Stimulated activated CD8-positive, alpha-beta memory T cell treated with anti-CD3 and anti-CD28 coated beads, Interleukin-7, amount 100 ng/mL, for 24 hours (primary cell): ENCODE measurements around the gene DBNDD1.

Source experiments
- DNase-seq: peaks from one replicate; pipeline ENCODE4 v3.0.0-alpha.2; 2020; ENCODE audit warnings: low read depth

The DBNDD1 gene

DNA sequence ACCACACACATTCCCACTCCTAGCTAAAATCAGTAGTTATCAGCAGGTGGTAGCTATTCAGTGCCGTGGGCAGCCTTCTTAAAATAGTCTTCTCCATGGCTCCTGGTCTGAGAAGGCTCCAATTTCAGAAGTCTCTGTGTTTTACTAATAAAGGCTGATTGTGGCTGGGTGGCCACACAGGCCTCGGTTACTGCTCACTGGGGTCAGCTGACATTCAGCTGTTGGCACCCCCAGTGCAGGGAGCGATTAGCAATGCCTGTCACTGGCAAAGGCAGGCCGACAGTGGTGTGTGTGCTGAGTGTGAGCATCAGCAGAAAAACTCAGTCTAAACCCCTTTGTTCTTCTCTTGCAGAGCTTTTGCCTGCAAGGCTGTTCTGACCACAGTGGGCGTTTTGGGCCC is 16.6 kb upstream of the DBNDD1 start:
- DNase-seq, result no peak

DNA sequence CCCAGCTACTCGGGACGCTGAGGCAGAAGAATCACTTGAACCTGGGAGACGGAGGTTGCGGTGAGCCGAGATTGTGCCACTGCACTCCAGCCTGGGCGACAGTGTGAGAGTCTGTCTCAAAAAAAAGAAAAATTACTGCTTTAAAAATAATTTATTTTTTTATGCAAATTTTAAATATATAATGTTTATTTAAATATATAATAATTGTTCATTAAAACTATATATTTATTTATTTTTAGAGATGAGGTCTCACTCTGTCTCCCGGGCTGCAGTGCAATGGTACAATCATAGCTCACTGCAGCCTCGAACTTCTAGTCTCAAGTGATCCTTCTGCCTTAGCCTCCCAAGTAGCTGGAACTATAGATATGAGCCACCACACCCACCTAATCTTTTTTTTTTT is 15.2 kb upstream of the DBNDD1 start:
- DNase-seq, result no peak

DNA sequence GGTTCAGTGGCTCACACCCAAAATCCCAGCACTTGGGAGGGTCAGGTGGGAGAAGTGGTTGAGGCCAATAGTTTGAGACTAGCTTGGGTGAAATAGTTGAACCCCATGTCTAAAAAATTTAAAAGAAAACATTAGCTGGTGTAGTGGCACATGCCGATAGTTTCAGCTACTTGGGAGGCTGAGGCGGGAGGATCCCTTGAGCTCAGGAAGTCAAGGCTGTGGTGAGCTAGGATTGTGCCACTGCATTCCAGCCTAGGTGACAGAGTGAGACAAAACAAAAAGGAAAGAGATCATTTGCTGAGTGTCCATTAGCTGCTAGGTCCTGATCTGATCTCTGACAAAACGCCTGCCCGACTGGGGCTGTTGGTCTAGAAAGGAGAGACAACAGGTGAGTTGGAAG is 14.1 kb upstream of the DBNDD1 start:
- no peak for DNase-seq

DNA sequence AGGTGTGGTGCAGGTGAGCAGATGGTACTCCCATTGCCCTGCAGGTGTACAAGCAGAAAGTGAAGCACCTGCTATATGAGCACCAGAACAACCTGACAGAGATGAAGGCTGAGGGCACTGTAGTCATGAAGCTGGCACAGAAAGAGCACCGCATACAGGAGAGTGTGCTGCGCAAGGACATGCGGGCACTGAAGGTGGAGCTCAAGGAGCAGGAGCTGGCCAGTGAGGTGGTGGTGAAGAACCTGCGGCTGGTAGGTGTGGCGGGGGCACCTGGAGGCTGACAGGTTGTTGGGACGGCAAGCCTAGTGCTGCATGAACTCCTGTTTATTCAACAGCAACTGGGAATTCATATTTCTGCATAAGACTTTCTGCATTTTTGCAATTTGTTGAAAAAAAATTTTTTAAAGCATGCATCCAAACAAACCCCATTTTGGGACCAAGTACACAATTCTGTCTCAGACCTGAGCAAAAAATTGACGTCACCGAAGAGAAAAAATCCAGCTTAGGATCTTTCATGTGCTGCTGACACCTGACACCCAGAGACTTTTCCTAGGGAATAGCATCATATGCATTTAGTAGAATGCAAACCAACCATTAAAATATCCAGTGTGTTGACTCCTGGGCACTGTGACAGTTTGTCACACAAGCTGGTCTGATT is 13.5 kb upstream of the DBNDD1 start:
- no peak for DNase-seq

DNA sequence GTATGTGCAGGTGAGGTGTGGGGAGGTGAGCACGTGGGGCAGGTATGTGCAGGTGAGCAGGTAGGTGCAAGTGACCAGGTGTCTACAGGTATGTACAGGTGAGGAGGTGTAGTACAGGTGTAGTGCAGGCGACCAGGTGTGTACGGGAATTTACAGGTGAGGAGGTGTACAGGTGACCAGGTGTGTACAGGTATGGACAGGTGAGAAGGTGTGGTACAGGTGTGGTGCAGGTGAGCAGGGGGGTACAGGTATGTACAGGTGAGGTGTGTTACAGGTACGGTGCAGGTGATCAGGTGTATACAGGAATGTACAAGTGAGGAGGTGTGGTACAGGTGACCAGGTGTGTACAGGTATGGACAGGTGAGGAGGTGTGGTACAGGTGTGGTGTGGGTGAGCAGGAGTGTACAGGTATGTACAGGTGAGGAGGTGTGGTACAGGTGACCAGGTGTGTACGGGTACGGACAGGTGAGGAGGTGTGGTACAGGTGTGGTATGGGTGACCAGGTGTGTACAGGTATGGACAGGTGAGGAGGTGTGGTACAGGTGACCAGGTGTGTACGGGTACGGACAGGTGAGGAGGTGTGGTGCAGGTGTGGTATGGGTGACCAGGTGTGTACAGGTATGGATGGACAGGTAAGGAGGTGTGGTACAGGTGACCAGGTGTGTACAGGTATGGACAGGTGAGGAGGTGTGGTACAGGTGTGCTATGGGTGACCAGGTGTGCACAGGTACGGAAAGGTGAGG is 12.8 kb upstream of the DBNDD1 start:
- no peak for DNase-seq

DNA sequence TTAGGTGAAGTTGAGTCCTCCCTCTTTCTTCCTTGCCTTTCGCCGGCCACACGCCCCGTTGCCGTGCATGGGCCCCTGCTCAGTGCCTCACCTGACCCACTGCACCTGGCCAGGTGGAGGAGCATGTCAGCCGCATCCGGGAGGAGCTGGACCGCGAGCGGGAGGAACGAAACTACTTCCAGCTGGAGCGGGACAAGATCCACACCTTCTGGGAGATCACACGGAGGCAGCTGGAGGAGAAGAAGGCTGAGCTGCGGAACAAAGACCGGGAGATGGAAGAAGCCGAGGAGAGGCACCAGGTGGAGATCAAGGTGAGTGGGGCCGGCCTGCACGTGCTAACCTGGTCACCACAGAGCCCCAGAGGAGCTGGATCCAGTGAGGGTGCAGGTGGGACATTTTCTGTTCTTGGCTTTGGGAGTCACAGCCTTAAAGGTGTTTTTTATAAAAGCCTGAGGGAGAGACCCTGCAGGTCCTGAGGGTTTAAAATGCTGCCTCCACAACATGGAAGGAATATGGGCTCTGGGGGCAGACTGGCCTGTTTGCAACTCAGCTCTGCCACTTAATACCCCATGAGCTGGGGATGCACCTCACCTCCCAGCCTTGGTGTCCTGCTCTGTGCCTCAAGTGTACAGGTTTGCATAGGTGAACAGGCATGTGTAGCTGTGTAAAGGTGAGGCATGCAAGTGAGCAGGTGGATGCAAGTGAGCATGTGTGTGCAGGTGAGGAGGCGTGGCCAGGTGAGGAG is 12.1 kb upstream of the DBNDD1 start:
- no peak for DNase-seq

DNA sequence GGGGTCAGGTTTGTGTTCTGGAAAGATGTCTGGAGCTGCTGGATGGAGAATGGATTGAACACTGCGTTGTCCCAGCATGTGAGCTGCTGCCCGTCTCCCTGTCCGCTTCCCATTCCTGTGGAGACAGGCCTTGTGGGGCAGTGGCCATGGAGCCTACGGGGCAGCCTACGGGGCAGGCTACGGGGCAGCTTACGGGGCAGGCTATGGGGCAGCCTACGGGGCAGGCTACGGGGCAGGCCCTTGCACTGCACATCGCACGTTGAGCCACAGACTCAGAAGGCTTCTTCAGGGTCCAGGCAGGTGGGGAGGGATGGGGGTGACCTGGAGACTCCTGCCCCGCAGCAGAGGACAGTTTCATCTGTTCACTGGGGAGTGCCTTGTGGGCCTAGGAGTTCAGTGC is 9.7 kb upstream of the DBNDD1 start:
- no peak for DNase-seq

DNA sequence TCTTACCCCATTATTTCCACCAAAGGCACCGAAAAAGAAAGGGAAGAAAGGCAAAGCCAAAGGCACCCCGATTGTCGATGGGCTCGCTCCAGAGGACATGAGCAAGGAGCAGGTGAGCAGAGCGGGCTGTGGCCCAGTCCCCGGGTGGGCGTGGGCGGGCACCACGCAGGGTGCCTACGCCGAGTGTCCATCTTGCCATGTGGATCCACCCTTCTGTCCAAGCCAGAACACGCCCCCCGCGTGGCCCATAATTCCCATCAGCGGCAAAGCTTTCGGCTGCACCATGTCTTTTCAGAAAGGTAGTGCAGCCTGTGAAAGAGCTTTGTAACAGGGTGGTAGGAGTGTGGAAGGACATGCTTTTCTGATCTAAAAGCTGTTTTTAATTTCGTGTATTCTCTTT is 8.4 kb upstream of the DBNDD1 start:
- no peak for DNase-seq

DNA sequence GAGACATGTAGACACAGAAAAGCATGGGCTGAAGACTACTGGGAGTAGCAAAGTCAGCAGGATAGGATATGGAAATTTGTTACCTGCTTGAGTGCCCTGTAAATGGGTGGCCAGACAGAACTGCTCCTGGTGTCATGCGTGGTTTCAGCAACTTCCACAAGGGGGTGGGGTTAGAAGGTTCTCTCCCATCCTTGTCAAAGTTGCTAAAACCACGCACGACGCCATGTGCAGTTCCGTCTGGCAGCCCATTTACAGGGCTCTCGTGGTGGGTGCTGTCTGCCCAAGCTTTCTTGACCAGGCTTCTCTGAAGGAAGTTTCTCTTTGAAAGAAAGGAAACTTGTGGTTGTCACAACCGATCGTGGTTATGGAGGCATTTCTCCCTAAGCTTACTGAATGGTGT is 6.9 kb upstream of the DBNDD1 start:
- DNase-seq, result no peak

DNA sequence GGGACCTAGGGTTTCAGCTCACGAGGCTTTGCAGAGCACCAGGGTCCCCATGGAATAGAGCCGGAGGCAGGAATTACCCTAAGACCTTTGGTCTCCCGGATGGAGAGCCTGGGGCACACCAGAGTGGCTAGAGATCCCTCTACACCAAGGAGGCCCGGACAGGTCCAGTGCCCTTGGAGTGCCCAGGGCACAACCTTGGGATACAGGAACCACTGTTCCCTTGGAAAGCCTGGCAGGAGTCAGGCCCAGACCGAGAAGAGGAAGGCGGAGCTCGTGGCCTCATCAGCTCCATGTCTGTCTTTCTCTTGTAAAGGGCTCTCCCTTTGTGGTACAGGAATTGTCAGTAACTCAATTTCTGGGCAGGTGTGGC is 3.8 kb upstream of the DBNDD1 start:
- no peak for DNase-seq

DNA sequence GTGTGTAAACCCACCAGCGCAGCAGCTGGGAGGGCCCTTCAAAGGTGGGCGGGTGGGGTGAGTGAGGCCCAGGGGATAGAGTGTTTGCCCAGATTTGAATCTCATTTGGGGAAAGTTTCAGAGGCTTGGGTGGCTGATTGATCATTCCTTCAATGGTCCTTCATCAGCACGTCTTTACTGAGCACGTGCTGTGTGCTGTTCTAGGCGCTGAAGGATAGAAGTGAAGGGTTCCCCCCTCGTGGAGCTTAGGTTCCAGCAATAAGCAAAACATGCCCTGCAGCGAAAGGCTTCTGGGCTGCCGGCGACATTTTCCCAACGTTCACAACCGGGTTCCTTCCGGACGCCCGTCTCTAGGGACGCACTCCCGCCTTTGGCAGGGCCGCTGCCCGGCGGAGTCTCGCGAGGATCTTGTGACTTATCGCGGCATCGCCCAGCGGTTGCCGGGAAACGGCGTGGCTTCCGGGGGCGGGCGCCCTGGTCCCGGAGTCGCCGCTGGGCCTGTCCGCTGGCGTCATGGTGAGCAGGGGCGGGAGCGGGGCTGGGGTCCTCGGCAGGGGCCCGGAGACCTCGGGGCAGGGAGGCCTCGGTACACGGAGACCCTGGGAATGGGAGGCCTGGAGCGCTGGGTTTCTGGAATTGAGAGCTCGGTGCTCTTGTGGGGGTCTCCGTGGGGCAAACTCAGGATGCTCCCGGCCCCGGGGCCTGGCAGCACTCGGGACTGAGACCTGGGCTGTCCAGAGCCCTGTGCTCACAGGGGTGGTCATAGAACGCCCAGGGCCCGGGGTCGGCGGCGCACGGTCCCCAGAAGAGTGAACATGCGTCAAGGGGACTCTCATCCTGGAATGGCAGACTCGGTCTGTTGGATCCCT is 3.2 kb upstream of the DBNDD1 start:
- DNase-seq, result peak; percentile 58

DNA sequence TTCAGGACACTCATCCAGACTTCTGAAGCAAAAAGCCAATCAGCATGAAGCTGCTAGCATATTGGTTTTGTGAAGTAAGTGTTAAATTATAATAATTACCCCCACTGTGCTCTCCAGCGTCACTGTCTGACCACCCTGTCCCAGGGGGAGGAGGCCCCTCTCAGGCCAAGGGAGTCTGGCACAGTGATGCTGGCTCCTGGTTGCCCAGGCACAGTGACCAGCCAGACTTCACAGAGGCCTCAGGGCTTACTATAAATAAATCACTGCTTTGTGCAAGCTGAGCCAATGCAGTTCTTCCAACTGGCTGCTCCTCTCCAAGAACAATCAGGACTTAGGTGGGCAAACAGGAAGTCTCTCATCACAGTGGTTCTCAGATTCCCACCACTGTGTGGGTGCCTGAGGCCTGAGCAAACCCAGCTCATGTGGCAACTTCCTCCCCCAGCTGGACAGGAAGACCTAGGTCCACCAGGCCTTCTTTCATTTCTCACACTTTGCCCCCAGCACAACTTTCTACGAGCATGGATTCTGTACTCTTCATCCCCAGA is 1.7 kb upstream of the DBNDD1 start:
- no peak for DNase-seq

DNA sequence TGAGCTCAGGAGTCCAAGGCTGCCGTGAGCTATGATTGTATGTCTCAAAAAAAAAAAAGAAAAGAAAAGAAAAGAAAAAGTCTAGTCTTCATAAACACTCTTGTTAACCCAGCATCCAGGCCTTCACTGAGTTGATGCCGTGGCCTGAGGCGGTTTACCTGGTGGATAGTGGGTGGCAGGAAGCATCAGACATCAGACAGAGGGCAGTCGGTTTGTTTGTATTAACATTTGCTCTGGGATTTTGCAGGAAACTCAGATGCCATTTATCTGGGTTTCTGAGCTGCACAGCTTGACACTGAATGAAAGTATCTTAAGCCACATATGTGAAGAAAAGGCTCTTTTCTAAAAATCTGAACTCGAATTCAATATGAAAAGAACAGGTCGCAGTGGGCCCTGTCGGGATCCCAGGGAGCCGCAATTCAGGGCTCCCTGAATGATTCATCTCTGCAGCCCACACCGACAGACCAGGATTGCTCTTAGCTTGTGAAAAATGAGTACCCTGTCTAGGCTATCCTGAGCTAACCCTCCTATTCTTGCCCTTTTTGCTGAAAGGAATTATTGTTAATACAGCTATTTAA is 1.1 kb upstream of the DBNDD1 start:
- DNase-seq, result no peak

DNA sequence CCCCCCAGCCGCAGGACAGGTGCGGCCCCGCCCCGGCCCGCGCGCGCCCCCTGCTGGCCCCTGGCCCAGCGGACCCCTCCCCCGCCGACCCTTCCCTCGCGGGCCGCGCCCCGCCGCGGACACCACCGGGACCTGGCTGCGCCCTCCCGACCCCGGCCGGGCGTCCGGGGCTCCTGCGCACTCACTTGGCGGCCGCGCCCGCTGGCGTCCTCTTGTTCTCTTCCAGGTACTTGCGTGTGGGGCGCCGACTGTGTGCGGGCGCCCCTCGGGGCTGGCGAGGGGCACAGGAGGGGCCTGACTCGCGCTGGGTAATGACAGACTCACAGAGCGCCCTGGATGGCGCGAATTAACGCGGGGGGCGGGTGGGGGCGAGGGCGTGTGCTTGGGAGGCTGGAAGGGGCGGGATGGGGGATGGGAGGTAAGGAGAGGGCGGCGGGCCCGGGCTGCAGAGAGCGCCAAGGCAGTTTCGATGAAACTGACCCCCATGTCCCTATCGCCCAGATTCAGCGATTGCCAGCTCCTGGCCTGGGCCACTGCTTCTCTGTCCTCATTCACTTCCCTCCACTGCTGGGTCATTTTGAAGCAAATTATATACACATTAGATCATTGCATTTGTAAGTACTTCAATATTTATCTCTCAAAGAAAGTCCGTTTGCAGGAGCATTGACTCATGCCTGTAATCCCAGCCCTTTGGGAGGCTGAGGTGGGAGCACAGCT is 445 bp upstream of the DBNDD1 start:
- DNase-seq, result no peak

DNA sequence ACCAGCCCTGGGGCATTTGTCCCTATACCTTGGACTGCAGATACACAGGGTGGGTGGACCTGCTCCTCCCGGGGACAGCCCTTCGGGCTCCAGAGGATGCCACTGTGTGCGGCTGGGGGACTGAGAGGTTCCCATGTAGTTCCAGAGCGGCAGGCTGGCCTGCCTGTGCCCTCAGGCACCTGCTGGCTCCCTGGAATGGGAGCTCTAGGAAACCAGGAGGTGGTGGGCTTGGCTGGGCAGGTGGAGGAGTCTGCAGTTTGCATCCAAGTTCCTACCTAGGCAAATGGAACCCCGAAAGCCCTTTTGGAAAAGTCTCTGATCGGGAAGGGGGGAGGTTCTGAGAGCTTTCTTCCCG is 982 bp downstream of the DBNDD1 start:
- DNase-seq, result no peak

DNA sequence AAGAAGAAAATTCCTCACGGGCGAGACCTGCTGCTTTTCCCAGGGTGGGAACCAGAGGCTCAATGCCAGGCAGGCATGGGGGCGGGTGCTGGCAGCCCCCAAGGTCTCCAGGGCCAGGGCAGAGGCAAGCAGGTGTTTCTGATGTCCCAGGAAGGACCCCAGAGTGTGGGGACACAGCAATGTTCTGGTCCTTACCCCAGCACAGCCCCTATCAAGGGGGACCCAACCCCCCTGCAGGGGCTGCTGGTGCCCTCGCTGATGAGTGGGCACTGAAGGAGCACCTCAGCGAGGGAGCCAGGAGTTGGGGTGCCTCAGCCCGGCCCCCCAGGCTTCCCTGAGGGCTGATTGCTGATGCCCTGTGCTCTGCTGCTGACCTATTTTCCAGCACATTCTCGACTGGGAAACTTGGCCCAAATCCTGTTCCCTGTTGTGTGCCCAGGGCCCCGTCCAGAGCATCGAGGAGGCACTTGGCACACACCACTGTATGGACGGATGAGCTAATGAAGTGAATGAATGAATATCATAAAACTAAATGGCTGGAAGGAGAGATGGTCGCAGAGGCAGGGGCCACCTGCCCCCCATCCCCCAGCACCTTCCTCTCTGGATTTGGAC is 2.8 kb downstream of the DBNDD1 start:
- no peak for DNase-seq

DNA sequence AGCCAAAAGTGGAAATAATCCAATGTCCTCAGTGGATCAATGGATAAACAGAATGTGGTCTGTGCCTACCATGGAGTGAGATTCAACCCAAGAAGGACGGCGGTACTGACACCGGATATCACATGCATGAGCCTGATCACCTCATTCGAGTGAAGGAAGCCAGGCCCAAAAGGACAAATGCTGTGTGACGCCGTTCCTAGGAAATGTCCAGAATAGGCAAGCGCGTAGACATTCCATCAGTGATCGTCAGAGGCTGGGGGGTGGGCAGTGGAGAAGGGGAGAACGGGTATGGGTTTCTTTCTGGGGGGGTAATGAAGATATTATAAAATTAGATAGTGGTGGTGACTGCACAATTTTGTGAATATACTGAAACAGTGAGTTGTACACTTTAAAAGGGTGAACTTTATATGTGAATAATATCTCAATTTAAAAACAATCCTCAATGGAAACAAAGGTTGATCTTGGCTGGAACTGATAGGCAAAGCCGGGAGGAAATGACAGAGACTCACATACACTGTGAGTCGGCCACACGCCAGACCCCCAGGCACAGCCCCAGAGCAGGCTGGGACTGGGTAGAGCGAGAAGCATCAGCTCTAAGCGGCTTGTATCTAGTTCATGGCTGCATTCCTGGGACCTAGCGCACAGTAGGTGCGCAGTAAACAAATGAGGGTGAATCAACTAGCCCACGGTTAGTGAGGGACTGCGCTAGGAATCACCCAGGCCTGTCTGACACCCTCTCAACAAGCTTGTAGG is 3.5 kb downstream of the DBNDD1 start:
- no peak for DNase-seq

DNA sequence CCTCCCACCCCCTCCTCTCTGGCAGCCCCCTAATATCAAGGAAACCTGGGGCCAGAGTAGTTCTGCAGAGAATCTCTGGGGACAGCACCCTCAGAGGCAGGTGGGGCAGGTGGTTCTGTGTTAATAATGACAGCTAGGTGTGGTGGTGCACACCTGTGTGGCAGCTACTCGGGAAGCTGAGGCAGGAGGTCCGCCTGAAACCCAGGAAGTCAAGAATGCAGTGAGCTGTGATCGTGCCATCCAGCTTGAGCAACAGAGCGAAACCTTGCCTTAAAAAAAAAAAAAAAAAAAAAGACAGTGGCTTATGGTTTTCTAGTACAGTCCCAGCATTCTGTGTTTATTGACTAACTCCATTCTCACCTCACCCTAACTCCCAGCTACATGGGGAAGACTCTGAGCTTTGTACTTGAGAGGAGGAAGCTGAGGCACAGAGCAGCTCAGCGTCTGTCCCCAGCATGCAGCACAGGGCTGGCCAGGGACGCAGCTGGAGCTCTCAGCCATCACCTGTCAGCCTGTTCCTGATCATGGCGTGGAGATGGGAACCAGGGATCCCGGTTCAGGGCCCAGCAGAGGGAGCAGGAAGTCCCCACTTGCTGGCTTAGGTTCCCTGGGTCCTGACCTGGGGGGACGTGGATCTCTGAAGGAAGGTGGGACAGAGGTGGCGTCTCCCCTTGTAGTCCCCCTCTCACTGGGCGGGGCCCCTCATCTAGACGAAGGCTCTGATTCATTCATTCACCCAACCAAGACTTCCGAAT is 6.1 kb downstream of the DBNDD1 start:
- DNase-seq, result no peak

DNA sequence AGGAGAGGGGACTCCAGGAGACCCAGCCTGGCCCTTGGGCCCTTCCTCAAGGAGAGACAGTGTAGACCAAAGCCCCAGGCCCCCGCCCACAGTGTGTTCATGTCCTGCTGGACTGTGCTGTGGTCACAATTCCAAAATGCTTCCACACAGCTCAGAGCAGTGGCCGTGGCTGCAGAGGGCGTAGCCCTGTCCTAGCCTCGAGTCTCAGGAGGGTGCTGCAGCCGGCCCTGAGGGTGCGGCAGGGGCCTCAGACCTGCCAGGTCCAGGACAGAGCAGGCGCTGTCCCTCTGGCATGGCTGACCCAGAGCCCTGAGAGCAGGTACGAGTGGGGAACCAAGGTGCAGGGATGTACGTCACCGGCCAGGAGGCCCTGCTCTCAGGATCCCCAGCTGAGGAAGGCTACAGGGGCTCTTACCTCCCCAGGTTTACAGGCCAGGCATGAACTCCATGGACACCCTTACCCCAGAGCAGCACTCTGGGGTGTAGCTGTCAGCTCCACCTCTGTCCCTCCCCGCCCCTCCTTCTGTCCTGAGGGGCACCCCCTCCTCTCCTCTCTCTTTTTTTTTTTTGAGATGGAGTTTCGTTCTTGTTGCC is 7.3 kb downstream of the DBNDD1 start:
- no peak for DNase-seq
